CD4-positive, alpha-beta T cell (primary cell): ENCODE measurements around the gene AFF3. TPM values are rescaled to one million over a fixed set of nuclear protein-coding genes. Genes with fewer than 3 reads are reported as not detected.

Experiments
- ATAC-seq: fragments of 200-7000 bp; cut with Tn5 transposase; one replicate; pipeline ENCODE4 v1.10.0; 2022; ENCODE audit warnings: mild to moderate bottlenecking; ENCODE audit not compliant: poor library complexity
- CTCF ChIA-PET: fragments of 350-600 bp; sonication (Branson Sonifier 250); formaldehyde crosslinking; loops from one replicate; lab custom pipeline; 2021; ENCODE audit warnings: antibody characterized with exemption, inconsistent platforms; lab: Charles Lee
- POLR2A ChIA-PET: fragments of 350-600 bp; sonication (Branson Sonifier 250); formaldehyde crosslinking; loops from one replicate; lab custom pipeline; 2021; ENCODE audit warnings: antibody characterized with exemption, inconsistent platforms; lab: Charles Lee
- DNase-seq, 14 experiments: peaks; one replicate each; pipeline ENCODE4 v3.0.0-alpha.2; 2013 to 2020; ENCODE audit warnings: mixed read lengths in 2 of 14
- H3K27ac ChIP-seq, 2 donors: one replicate each; pipeline versions ENCODE4 v1.5.1 to v1.7.0; 2013; ENCODE audit warnings: low read length in 2 of 2, low read depth in 1 of 2, mild to moderate bottlenecking in 1 of 2
- H3K27me3 ChIP-seq, 2 experiments: 1 replicate in 1 of 2; 2 replicates in 1 of 2; pipeline versions ENCODE4 v1.6.1 to v1.7.0; 2013; ENCODE audit warnings: low read length in 2 of 2, control low read depth in 1 of 2, mild to moderate bottlenecking in 1 of 2, moderate library complexity in 1 of 2; ENCODE audit not compliant: insufficient read depth in 2 of 2, control insufficient read depth in 1 of 2
- H3K36me3 ChIP-seq: one replicate; pipeline ENCODE4 v1.6.1; 2013; ENCODE audit warnings: low read length, control low read depth; ENCODE audit not compliant: insufficient read depth
- H3K4me1 ChIP-seq: one replicate; pipeline ENCODE4 v1.6.1; 2013; ENCODE audit warnings: low read length, control low read depth; ENCODE audit not compliant: insufficient read depth
- H3K4me3 ChIP-seq: one replicate; pipeline ENCODE4 v1.5.1; 2013; ENCODE audit warnings: mild to moderate bottlenecking, low read length, moderate library complexity
- H3K9me3 ChIP-seq, 2 experiments: 1 replicate in 1 of 2; 2 replicates in 1 of 2; pipeline versions ENCODE4 v1.6.1 to v1.7.0; 2013; ENCODE audit warnings: low read length in 2 of 2, mild to moderate bottlenecking in 2 of 2, control low read depth in 1 of 2, moderate library complexity in 1 of 2; ENCODE audit not compliant: control insufficient read depth in 1 of 2, insufficient read depth in 1 of 2
- H3K27ac Mint-ChIP-seq: one replicate; pipeline ENCODE4 v1.8.0; 2020; ENCODE audit warnings: mixed read lengths
- H3K27me3 Mint-ChIP-seq: one replicate; pipeline ENCODE4 v1.8.0; 2021; ENCODE audit warnings: mixed read lengths
- H3K36me3 Mint-ChIP-seq: one replicate; pipeline ENCODE4 v1.8.0; 2021; ENCODE audit warnings: low read depth, mixed read lengths
- H3K4me1 Mint-ChIP-seq: one replicate; pipeline ENCODE4 v1.8.0; 2021; ENCODE audit warnings: low read depth, mixed read lengths
- H3K4me3 Mint-ChIP-seq: one replicate; pipeline ENCODE4 v1.8.0; 2020; ENCODE audit warnings: mild to moderate bottlenecking, mixed read lengths
- H3K9me3 Mint-ChIP-seq: one replicate; pipeline ENCODE4 v1.8.0; 2020; ENCODE audit warnings: mixed read lengths
- CTCF ChIP-seq: fragments of 200-600 bp; IDR thresholded peaks from one replicate; pipeline ENCODE4 v1.8.0; 2022; ENCODE audit warnings: antibody characterized with exemption, mild to moderate bottlenecking
- intact Hi-C, 2 experiments: fragments of 100-400 bp; cut with DNase I in 1 of 2; cut with micrococcal nuclease in 1 of 2; formaldehyde crosslinking; loops; one replicate each; pipeline versions ENCODE4 v1.15.1 to v1.9.0; 2023 to 2025; cut with DNase I, micrococcal nuclease
- total RNA-seq, 174 experiments: library from RNA in 2 of 174; stranded (reverse) in 2 of 174; gene quantifications; one replicate each; pipeline ENCODE4 v1.2.3 and lab custom pipeline; 2021 to 2026

The AFF3 gene
- total RNA-seq, 2 experiments from 2014 or later: 15.4 to 15.7 TPM

DNA sequence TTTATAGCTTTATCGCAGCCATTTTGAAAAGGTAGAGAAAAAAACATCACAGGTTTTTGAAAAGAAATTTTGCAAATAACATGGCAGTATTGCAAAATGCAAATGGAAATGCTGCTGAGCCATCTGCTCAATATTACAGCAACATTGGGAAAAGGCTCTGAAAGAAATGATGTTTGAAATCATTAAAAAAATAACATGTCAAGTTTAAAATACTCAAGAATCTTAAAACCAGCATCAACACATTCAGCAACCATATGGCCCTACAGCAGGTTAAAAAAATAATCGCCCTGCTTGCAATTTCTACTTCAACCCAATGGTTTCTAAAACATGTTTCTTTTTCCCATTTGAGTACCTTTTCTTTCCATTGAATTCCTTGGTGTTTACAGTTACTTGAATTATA lies 289.4 kb downstream of the AFF3 start:
- H3K4me1 Mint-ChIP-seq: no peaks in the 10 kb centered on the region
- DNase-seq: no peak
- intact Hi-C loops: no loop called here

GRCh38 chr2:99852376-99852934 lies 289.9 kb downstream of the AFF3 start:
- Mint-ChIP-seq H3K36me3 (no peaks in the 10 kb centered on the region), H3K4me1 (no peaks in the 10 kb centered on the region), H3K4me3 (no peak overlapping the region), H3K9me3 (no peaks in the 10 kb centered on the region), H3K27ac (no peak overlapping the region), H3K27me3 (no peaks in the 10 kb centered on the region)
- H3K4me3 ChIP-seq: no peak overlapping the region
- no peak overlapping the region for H3K27ac ChIP-seq
- TF ChIP-seq CTCF: no peak
- no peaks in the 10 kb centered on the region for H3K4me1 ChIP-seq
- intact Hi-C loops: no loop called here
- POLR2A ChIA-PET: no interaction called here
- H3K27me3 ChIP-seq: no peaks in the 10 kb centered on the region
- ATAC-seq (no peak), DNase-seq (no peak)
- no peaks in the 10 kb centered on the region for H3K36me3 ChIP-seq
- CTCF ChIA-PET: no interaction called here
- peaks cover 0 to 4% of the 10 kb centered on the region in 2 experiments for H3K9me3 ChIP-seq

More for the DNA sequence above, 289.4 kb downstream of the AFF3 start:
- POLR2A ChIA-PET: no interaction called here
- H3K27me3 ChIP-seq: no peaks in the 10 kb centered on the region
- no peak overlapping the region for H3K27ac Mint-ChIP-seq
- CTCF ChIA-PET: no interaction called here
- TF ChIP-seq CTCF: no peak
- H3K9me3 Mint-ChIP-seq: no peaks in the 10 kb centered on the region
- no peaks in the 10 kb centered on the region for H3K4me1 ChIP-seq
- H3K36me3 Mint-ChIP-seq: no peaks in the 10 kb centered on the region
- H3K4me3 ChIP-seq: no peak overlapping the region
- ATAC-seq: no peak
- H3K4me3 Mint-ChIP-seq: no peak overlapping the region
- H3K9me3 ChIP-seq: peaks cover 0 to 4% of the 10 kb centered on the region in 2 experiments
- H3K27me3 Mint-ChIP-seq: no peaks in the 10 kb centered on the region
- no peak overlapping the region for H3K27ac ChIP-seq
- H3K36me3 ChIP-seq: no peaks in the 10 kb centered on the region

GRCh38 chr2:99851811-99852210 lies 290.6 kb downstream of the AFF3 start:
- POLR2A ChIA-PET: interaction anchor here (1.0 kb wide), 1 partner anchor 10 kb away, joined by 3 read pairs; no protein-coding TSS in a partner anchor
- Mint-ChIP-seq H3K4me3 (no peak overlapping the region), H3K4me1 (no peaks in the 10 kb centered on the region), H3K9me3 (no peaks in the 10 kb centered on the region), H3K27me3 (no peaks in the 10 kb centered on the region), H3K27ac (no peak overlapping the region), H3K36me3 (no peaks in the 10 kb centered on the region)
- Histone ChIP-seq H3K36me3 (no peaks in the 10 kb centered on the region), H3K4me1 (no peaks in the 10 kb centered on the region), H3K9me3 (peaks cover 0 to 4% of the 10 kb centered on the region in 2 experiments), H3K27ac (no peak overlapping the region), H3K27me3 (no peaks in the 10 kb centered on the region), H3K4me3 (no peak overlapping the region)
- DNase-seq (no peak), ATAC-seq (no peak)
- CTCF ChIA-PET: no interaction called here
- intact Hi-C loops: no loop called here
- TF ChIP-seq CTCF: no peak
